ENCODE results near the gene PGC. TPM values are rescaled to one million over a fixed set of nuclear protein-coding genes. Genes with fewer than 3 reads are reported as not detected.
A peak's percentile ranks its signal among the peaks of the same experiment; 100 is the strongest.

The PGC gene
- total RNA-seq, 1 donor from 2014 or later: not detected

- intact Hi-C loops (cut with micrococcal nuclease): loop anchor here (10.0 kb wide), 1 partner anchor 255 kb away; no protein-coding TSS in a partner anchor
- H3K36me3 ChIP-seq: peaks cover 41% of the 10 kb centered on the region
Measured at GRCh38 chr6:41789390-41789724, 42.2 kb upstream of the PGC start.

DNA sequence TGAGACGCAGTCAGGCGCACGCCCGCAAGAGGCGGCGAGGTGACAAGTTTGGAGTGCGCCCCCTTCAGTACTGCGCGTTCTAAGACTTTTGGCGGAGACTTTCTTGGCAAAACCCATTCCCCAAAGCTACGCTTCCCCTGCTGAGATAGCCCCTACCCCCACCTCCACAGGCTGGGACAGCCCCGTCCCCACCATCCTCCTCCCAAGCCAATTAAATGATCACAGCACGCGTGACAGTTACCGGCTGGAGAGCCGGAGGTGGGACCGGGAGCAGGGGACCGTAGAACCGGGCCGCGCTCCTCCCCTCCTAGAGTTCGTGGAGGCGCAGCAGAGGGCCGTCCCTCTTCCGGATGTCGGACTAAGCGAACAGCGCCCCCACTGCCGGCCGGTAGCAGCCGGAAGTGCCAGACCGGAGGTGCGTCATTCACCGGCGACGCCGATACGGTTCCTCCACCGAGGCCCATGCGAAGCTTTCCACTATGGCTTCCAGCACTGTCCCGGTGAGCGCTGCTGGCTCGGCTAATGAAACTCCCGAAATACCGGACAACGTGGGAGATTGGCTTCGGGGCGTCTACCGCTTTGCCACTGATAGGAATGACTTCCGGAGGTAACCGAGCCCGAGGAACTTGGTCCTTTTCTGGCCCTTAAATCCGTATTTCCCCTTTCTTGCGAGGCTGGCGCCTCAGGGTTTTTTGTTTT lies 40.2 kb upstream of the PGC start, which contains the start of gene TOMM6:
Gene TOMM6 (plus strand): TSS at position 476 of the 699 bp plus-strand sequence. CDS start 4 bp downstream, at position 480.
- TF ChIP-seq, protein P1, sequence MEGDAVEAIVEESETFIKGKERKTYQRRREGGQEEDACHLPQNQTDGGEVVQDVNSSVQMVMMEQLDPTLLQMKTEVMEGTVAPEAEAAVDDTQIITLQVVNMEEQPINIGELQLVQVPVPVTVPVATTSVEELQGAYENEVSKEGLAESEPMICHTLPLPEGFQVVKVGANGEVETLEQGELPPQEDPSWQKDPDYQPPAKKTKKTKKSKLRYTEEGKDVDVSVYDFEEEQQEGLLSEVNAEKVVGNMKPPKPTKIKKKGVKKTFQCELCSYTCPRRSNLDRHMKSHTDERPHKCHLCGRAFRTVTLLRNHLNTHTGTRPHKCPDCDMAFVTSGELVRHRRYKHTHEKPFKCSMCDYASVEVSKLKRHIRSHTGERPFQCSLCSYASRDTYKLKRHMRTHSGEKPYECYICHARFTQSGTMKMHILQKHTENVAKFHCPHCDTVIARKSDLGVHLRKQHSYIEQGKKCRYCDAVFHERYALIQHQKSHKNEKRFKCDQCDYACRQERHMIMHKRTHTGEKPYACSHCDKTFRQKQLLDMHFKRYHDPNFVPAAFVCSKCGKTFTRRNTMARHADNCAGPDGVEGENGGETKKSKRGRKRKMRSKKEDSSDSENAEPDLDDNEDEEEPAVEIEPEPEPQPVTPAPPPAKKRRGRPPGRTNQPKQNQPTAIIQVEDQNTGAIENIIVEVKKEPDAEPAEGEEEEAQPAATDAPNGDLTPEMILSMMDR (IDR thresholded peaks at IDR 0.05; ENCODE audit: borderline replicate concordance): peak; percentile 94
- H3K27me3 ChIP-seq (ENCODE audit: low read depth): no peaks in the 10 kb centered on the region
- H3K9me3 ChIP-seq (replicated peaks): no peaks in the 10 kb centered on the region
- H3K4me3 ChIP-seq: peak within 1 kb of the TSS; percentile 90
- H3K4me1 ChIP-seq: peaks cover 94% of the 10 kb centered on the region
- DNase-seq: peak; percentile 95
- intact Hi-C loops (cut with micrococcal nuclease): loop anchor here (10.0 kb wide), 1 partner anchor 257 kb away; no protein-coding TSS in a partner anchor
- H3K27ac ChIP-seq (replicated peaks): peak within 1 kb of the TSS; percentile 95
- peaks cover 42% of the 10 kb centered on the region for H3K36me3 ChIP-seq

More at GRCh38 chr6:41789390-41789724, 42.2 kb upstream of the PGC start:
- Histone ChIP-seq H3K4me1 (peaks cover 95% of the 10 kb centered on the region), H3K4me3 (no peak overlapping the region), H3K27me3 (ENCODE audit: low read depth) (no peaks in the 10 kb centered on the region), H3K27ac (replicated peaks) (peak overlapping the region; percentile 95), H3K9me3 (replicated peaks) (no peaks in the 10 kb centered on the region)
- no peak for DNase-seq
- TF ChIP-seq, protein P1 (IDR thresholded peaks at IDR 0.05; ENCODE audit: borderline replicate concordance): no peak

GRCh38 chr6:41786451-41787218 lies 39.4 kb upstream of the PGC start:
- no peaks in the 10 kb centered on the region for H3K27me3 ChIP-seq (ENCODE audit: low read depth)
- H3K4me1 ChIP-seq: peaks cover 93% of the 10 kb centered on the region
- peak overlapping the region; percentile 95 for H3K27ac ChIP-seq (replicated peaks)
- peaks cover 36% of the 10 kb centered on the region for H3K36me3 ChIP-seq
- TF ChIP-seq, protein P1 (IDR thresholded peaks at IDR 0.05; ENCODE audit: borderline replicate concordance): peak; percentile 90
- DNase-seq: peak; percentile 92
- H3K9me3 ChIP-seq (replicated peaks): no peaks in the 10 kb centered on the region
- peak overlapping the region; percentile 90 for H3K4me3 ChIP-seq
- intact Hi-C loops (cut with micrococcal nuclease): loop anchor here (10.0 kb wide), 1 partner anchor 258 kb away; no protein-coding TSS in a partner anchor

DNA sequence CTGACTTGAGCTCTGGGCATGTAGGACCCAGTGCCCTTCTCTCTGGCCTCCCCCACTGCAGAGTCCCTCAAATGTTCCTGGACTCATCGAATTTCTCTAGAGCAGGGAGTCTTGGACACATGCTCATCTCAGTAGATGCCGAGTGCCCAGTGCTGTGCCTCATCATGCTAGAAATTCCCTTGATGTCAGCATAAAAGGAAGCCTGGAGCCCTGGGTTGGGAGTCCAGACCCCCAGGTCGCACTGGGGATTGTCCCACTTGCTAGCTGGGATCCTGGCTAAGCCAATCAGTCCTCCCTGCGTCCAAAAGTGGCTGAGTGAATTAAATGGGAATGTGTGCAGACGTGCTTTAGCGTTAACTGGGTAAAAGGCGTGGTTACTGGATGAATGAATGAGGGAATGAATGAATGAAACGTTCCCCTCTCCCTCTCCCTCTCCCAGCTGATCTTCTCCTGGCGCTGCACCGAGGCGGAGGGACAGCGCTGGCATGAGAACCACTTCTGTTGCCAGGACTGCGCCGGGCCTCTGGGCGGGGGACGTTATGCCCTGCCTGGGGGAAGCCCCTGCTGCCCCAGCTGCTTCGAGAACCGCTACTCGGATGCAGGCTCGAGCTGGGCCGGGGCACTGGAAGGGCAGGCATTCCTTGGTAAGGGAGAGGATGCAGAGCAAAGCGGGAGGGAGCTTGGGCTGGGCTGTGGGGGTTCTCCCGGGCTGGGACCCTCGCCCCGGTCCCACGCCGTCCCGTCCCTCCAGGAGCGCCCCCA lies 38.7 kb upstream of the PGC start:
- no peaks in the 10 kb centered on the region for H3K27me3 ChIP-seq (ENCODE audit: low read depth)
- no peaks in the 10 kb centered on the region for H3K9me3 ChIP-seq (replicated peaks)
- H3K27ac ChIP-seq (replicated peaks): peak overlapping the region; percentile 95
- peak overlapping the region; percentile 90 for H3K4me3 ChIP-seq
- H3K36me3 ChIP-seq: peaks cover 28% of the 10 kb centered on the region
- H3K4me1 ChIP-seq: peaks cover 95% of the 10 kb centered on the region
- TF ChIP-seq, protein P1 (IDR thresholded peaks at IDR 0.05; ENCODE audit: borderline replicate concordance): no peak
- intact Hi-C loops (cut with micrococcal nuclease): loop anchor here (10.0 kb wide), 1 partner anchor 259 kb away; no protein-coding TSS in a partner anchor
- peak; percentile 35 for DNase-seq

DNA sequence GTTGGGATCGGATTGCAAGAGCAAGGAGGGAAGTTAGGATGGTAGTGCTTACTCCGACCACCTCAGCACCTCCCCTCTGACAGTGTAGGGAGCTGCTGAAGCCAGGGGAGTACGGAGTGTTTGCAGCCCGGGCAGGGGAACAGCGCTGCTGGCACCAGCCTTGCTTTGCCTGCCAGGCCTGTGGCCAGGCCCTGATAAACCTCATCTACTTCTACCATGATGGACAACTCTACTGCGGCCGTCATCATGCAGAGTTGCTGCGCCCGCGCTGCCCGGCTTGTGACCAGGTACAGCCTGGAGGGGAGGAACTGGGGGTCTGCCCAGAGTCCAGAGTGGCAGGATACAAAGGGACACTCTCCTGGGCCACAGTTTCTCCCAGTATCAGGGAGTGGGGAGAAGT lies 38.1 kb upstream of the PGC start:
- no peaks in the 10 kb centered on the region for H3K9me3 ChIP-seq (replicated peaks)
- peak overlapping the region; percentile 95 for H3K27ac ChIP-seq (replicated peaks)
- intact Hi-C loops (cut with micrococcal nuclease): loop anchor here (10.0 kb wide), 1 partner anchor 260 kb away; no protein-coding TSS in a partner anchor
- H3K4me3 ChIP-seq: peak overlapping the region; percentile 90
- peak; percentile 41 for DNase-seq
- H3K27me3 ChIP-seq (ENCODE audit: low read depth): no peaks in the 10 kb centered on the region
- TF ChIP-seq, protein P1 (IDR thresholded peaks at IDR 0.05; ENCODE audit: borderline replicate concordance): no peak
- H3K4me1 ChIP-seq: peaks cover 95% of the 10 kb centered on the region
- peaks cover 22% of the 10 kb centered on the region for H3K36me3 ChIP-seq

Measured in left ventricle myocardium inferior (tissue), 1 donor.